ENCODE measurements around the gene MDN1.
A peak's percentile ranks its signal among the peaks of the same experiment; 100 is the strongest.
"Not testable (repeated sequence)": the region's sequence is repeated elsewhere in the genome, so short reads cannot be mapped to it uniquely, and the experiment has no call there.

MDN1 gene

DNA sequence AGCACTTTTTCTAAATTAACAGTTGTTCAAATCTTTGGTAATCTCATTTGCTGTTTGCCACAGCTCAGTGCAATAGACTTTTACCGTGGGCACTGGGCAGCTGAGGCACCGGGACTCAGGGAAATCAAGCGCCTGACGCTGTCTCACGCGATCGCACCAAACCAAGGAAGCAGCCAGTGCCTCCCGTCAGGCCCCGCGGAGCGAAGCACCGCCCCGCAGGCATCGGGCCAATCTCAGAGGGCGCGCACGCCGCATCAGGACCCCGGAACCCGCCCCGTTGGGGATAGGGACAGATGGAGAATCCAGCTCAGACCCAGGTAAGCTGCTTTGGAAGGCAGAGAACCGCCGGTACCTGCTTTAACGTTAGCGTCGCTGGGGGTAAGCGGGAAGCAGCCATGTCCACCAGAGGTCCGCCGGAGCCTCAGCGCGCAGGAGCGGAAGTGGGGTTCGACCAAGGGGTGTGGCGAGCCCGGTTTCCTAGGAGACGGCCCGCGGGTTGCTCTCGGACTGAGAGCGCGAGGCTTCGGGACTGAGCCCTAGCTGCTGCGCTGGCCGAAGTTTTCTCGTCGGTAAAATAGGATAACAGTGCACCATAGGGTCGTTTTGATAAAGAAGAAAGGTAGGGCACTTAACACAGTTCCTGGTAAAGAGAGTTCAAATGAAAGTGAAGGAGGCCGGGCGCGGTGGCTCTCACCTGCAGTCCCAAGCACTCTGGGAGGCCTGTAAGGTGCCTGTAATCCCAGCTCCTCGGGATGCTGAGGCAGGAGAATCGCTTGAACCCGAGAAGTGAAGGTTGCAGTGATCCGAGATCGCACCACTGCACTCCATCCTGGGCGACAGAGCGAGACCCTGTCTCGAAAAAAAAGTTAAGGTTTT lies 181.0 kb downstream of the MDN1 start, which contains the start of gene LYRM2:
TSS of gene LYRM2 (minus strand) at position 428 of the 876 bp plus-strand sequence. CDS start at position 397, 31 bp downstream.
- peak; percentile 91 for DNase-seq (ENCODE audit: low spot score)
- TF ChIP-seq, protein P1, sequence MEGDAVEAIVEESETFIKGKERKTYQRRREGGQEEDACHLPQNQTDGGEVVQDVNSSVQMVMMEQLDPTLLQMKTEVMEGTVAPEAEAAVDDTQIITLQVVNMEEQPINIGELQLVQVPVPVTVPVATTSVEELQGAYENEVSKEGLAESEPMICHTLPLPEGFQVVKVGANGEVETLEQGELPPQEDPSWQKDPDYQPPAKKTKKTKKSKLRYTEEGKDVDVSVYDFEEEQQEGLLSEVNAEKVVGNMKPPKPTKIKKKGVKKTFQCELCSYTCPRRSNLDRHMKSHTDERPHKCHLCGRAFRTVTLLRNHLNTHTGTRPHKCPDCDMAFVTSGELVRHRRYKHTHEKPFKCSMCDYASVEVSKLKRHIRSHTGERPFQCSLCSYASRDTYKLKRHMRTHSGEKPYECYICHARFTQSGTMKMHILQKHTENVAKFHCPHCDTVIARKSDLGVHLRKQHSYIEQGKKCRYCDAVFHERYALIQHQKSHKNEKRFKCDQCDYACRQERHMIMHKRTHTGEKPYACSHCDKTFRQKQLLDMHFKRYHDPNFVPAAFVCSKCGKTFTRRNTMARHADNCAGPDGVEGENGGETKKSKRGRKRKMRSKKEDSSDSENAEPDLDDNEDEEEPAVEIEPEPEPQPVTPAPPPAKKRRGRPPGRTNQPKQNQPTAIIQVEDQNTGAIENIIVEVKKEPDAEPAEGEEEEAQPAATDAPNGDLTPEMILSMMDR (IDR thresholded peaks at IDR 0.05; ENCODE audit: extremely low read depth, missing control alignments): no peak

DNA sequence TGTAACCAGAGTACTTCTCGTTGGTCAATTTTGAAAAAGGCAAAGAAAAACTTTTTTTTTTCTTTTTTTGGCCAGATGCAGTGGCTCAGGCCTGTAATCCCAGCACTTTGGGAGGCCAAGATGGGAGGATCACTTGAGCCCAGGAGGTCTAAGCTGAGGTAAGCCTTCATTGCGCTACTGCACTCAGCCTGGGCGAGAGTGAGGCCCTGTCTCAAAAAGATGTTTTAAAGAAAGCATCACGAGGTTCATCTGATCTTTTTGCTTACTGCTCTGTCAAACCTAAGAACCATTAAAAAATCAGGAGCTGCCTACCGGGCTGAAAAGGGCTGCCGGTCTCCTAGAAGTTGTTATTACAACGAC lies 181.7 kb downstream of the MDN1 start:
- DNase-seq (ENCODE audit: low spot score): no peak
- TF ChIP-seq, protein P1 (IDR thresholded peaks at IDR 0.05; ENCODE audit: extremely low read depth, missing control alignments): no peak

DNA sequence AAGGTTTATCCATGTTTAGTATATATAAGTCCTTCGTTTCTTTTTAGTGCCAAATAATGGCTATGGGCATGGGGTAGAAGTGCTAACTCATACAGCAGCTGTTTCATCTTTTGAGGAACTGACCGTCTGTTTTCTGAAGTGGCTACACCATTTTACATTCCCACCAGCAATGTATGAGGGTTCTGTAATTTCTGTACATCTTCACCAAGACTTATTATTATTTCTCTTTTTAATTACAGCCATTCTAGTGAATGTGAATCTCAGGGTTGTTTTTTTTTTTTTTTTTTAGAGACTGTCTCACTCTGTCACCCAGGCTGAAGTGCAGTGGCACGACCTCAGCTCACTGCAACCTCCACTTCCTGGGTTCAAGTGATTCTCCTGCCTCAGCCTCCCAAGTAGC lies 183.2 kb downstream of the MDN1 start:
- not testable (repeated sequence) for DNase-seq (ENCODE audit: low spot score)

DNA sequence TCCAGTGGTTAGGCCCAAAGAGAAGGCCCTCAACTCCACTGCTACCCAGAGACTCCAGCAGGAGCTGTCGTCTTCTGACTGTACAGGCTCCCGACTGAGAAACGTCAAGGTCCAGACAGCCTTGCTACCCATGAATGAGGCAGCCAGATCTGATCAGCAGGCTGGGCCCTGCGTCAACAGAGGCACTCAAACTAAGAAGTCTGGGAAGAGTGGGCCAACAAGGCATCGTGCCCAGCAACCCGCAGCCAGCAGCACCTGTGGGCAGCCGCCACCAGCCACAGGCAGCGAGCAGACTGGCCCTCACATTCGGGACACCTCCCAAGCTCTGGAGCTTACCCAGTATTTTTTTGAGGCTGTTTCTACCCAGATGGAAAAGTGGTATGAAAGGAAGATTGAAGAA lies 189.1 kb downstream of the MDN1 start:
- DNase-seq (ENCODE audit: low spot score): no peak
- TF ChIP-seq, protein P1 (IDR thresholded peaks at IDR 0.05; ENCODE audit: extremely low read depth, missing control alignments): no peak

DNA sequence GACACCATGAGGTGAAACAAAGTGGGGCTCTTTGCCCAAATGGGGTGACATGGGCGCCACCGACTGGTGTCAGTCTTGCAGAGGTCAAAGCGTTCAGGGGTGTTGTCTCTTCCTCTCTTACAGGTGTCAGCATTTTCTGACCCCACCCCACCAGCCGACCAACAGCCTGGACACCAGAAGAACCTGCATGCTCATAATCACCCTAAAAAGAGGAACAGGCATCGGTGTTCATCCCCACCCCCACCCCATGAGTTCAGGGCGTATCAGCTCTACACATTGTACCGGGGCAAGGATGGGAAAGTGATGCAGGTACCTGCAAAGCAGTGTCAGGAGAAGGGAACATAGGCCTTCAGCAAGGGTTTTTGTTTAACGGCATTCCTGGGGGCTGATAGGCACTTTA lies 195.8 kb downstream of the MDN1 start:
- TF ChIP-seq, protein P1 (IDR thresholded peaks at IDR 0.05; ENCODE audit: extremely low read depth, missing control alignments): no peak
- DNase-seq (ENCODE audit: low spot score): no peak

DNA sequence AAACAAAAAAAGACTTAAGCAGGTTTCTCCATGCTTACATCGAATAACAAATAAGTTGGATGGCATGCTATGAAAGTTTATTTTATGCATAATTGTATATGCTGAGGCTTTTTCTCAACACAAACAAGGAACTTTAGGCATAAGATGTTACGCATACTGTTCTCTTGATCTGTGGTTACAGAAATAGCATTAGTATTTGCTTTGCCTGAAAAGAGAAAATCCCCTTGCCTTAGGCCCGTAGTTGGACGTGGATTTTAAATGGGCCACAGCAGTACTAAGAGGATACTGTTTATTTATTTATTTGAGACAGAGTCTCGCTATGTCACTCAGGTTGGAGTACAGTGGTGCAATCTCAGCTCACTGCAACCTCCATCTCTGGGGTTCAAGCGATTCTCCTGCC lies 200.0 kb downstream of the MDN1 start:
- TF ChIP-seq, protein P1 (IDR thresholded peaks at IDR 0.05; ENCODE audit: extremely low read depth, missing control alignments): no peak
- DNase-seq (ENCODE audit: low spot score): no peak

DNA sequence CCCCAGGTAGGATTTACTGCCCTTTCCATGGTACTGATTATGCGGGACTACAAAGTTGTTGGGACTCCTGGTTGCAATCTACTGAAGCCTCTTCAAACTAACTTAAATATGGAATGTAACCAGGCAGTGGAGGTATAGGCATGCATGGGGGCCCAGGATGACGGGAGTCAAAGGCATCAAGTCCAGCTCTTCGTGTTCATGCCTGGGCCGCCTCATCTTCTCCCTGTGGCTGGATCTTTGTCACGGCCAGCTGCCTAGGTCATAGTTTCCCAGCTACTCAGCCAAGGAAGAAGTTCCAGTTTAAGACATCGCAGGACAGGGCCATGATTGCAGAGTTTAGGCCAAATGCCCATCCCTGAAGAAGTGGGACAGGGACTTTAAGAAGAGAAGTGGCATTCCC lies 201.6 kb downstream of the MDN1 start:
- no peak for DNase-seq (ENCODE audit: low spot score)
- TF ChIP-seq, protein P1 (IDR thresholded peaks at IDR 0.05; ENCODE audit: extremely low read depth, missing control alignments): no peak

DNA sequence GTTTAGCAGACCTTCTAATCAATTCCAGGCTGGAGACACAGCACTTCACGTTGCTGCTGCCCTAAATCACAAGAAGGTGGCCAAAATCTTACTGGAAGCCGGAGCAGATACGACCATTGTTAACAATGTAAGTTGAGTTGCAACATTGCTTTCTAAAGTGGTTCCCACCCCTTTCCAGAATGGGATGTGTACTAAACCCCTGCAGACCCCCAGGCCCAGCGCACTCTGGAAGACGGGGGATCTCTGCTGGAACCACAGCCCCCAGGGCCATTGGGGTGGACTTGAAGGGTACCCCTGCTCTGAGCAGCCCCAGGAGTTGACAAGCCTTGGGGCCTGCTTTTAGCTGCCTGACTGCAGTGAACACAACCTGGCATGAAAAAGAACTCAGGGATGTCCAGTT lies 203.1 kb downstream of the MDN1 start:
- TF ChIP-seq, protein P1 (IDR thresholded peaks at IDR 0.05; ENCODE audit: extremely low read depth, missing control alignments): no peak

More for the DNA sequence above, 203.1 kb downstream of the MDN1 start:
- no peak for DNase-seq (ENCODE audit: low spot score)
